NCI-H2081 treated with DMSO at 0.1 percent for 48 hours (cell line): Measurements from ENCODE around the gene CLDN1.
"Not testable (repeated sequence)": the region's sequence is repeated elsewhere in the genome, so short reads cannot be mapped to it uniquely, and the experiment has no call there.

Source experiments
- DNase-seq: peaks from one replicate; lab custom pipeline; 2025; lab: John Stamatoyannopoulos, UW

Gene CLDN1

GRCh38 chr3:190291994-190292584, 30.2 kb downstream of the CLDN1 start:
- no peak for DNase-seq

- no peak for DNase-seq
Observed at GRCh38 chr3:190289989-190290388, 32.3 kb downstream of the CLDN1 start.

GRCh38 chr3:190288836-190289235, 33.4 kb downstream of the CLDN1 start:
- no peak for DNase-seq

GRCh38 chr3:190286014-190286413, 36.2 kb downstream of the CLDN1 start:
- DNase-seq: no peak

- DNase-seq: no peak
Observed at GRCh38 chr3:190281308-190282051, 40.8 kb downstream of the CLDN1 start.

GRCh38 chr3:190279690-190280089, 42.6 kb downstream of the CLDN1 start:
- no peak for DNase-seq

- DNase-seq: no peak
Observed at GRCh38 chr3:190272747-190273146, 49.5 kb downstream of the CLDN1 start.

- no peak for DNase-seq
Observed at GRCh38 chr3:190269101-190269500, 53.1 kb downstream of the CLDN1 start.

- not testable (repeated sequence) for DNase-seq
Observed at GRCh38 chr3:190267464-190267863, 54.8 kb downstream of the CLDN1 start.

- DNase-seq: no peak
Observed at GRCh38 chr3:190266913-190267290, 55.3 kb downstream of the CLDN1 start.

- DNase-seq: no peak
Observed at GRCh38 chr3:190266265-190266912, 55.9 kb downstream of the CLDN1 start.

- DNase-seq: no peak
Observed at GRCh38 chr3:190265796-190266195, 56.5 kb downstream of the CLDN1 start.

GRCh38 chr3:190265126-190265525, 57.1 kb downstream of the CLDN1 start:
- no peak for DNase-seq

GRCh38 chr3:190261740-190262139, 60.5 kb downstream of the CLDN1 start:
- DNase-seq: no peak

- DNase-seq: no peak
Observed at GRCh38 chr3:190261015-190261414, 61.2 kb downstream of the CLDN1 start.

- DNase-seq: no peak
Observed at GRCh38 chr3:190260301-190260700, 61.9 kb downstream of the CLDN1 start.

- DNase-seq: no peak
Observed at GRCh38 chr3:190258634-190259033, 63.6 kb downstream of the CLDN1 start.
